Transverse colon (tissue), 4 donors: ENCODE data around the gene MRPL52.

Experiments used
- EP300 ChIP-seq: sonication (generic); formaldehyde crosslinking; IDR thresholded peaks from one replicate; pipeline ENCODE4 v1.6.1; 2017; ENCODE audit warnings: antibody characterized with exemption, low read depth
- POLR2A ChIP-seq: fragments of 450-650 bp; IDR thresholded peaks from one replicate; pipeline ENCODE4 v1.6.1; 2016; ENCODE audit warnings: antibody characterized with exemption, mild to moderate bottlenecking, moderate library complexity
- POLR2AphosphoS5 ChIP-seq, 3 donors: sonication (generic); formaldehyde crosslinking; IDR thresholded peaks; one replicate each; pipeline ENCODE4 v1.6.1; 2016; ENCODE audit warnings: antibody characterized with exemption in 3 of 3
- TF ChIP-seq, protein P1 (sequence below), 5 experiments: fragments of 200-600 bp in 3 of 5; fragments of 450-650 bp in 2 of 5; sonication (generic) in 3 of 5; IDR thresholded peaks; 1 replicate in 2 of 5; 2 replicates in 3 of 5; pipeline ENCODE4 v1.5.1; 2016 to 2017; ENCODE audit warnings: antibody characterized with exemption in 5 of 5, inconsistent platforms in 3 of 5, mild to moderate bottlenecking in 2 of 5, moderate library complexity in 1 of 5

DNA sequence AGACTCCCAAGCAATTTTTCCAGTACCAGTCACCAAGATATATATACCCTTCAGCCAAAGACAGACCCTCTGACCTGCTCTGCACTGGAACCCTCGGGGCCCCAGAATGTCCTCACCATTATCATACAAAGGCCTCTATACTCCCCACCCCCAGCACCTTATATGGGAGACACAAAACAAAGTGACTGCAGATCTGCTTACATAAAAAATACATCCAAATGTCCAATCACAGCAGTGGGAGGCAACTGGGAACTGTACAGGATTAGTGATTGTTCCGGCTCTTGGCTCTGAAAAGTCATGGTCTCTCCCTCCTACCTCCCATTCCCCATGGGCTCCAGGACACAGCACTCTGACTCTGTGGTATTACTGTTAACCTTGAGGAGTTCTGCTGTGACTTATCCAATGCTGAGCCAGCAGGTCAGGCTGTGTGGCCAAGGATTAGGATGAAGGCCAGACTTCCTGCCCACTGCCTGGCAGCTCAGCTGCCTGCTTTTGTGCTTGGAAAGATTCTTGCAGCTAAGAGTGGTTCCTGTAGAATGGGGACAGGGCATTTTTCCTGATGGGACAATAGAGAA lies 49.5 kb upstream of the MRPL52 start:
- TF ChIP-seq, protein P1, sequence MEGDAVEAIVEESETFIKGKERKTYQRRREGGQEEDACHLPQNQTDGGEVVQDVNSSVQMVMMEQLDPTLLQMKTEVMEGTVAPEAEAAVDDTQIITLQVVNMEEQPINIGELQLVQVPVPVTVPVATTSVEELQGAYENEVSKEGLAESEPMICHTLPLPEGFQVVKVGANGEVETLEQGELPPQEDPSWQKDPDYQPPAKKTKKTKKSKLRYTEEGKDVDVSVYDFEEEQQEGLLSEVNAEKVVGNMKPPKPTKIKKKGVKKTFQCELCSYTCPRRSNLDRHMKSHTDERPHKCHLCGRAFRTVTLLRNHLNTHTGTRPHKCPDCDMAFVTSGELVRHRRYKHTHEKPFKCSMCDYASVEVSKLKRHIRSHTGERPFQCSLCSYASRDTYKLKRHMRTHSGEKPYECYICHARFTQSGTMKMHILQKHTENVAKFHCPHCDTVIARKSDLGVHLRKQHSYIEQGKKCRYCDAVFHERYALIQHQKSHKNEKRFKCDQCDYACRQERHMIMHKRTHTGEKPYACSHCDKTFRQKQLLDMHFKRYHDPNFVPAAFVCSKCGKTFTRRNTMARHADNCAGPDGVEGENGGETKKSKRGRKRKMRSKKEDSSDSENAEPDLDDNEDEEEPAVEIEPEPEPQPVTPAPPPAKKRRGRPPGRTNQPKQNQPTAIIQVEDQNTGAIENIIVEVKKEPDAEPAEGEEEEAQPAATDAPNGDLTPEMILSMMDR (IDR thresholded peaks at IDR 0.05) = no peak
- no peak for TF ChIP-seq POLR2AphosphoS5 (IDR thresholded peaks at IDR 0.05)
- no peak for TF ChIP-seq POLR2A
- TF ChIP-seq EP300 = no peak
